ENCODE results near the gene SNAP29.

The SNAP29 gene

DNA sequence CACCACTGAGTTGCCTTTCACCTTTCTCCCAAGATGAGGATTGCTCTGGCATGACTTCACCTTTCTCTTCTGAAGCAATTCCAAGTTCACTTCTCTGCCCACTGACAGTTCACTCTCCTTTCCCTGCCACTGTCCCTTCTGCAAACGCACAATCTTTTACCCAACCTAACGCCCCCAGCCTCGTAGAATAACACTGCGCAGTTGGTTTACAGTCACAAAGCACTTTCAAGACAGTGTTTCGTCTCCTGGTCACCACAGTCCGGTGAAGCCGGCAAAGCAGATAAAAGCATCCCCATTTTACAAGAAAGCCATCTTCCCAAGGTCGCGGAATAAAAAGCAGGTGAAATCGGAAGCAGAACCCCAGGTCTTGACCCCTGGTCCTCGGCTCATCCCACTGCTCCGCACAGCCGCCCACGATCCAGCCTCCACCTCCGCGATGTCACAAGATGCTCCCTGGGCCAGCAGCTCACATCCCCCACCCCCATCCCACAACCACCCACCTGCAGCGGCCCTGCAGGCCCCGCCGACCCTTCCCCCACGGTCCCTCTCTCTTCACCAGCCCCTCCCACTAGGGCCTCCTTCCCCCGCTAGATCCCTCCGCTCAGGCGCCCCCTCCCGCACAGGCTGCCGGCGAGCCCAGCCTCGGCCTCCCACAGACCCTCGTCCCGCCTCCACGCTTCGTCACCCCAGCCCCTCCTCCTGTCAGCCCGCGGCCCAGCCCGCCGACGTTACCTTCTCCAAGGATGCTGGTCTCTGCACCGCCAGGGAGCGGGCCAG is 781 bp upstream of the SNAP29 start:
- in situ Hi-C loops (cut with HindIII; ENCODE audit: low sequenced_read_pairs): no loop called here
- peak; percentile 76 for DNase-seq (ENCODE audit: low read depth)
- TF ChIP-seq, protein P1, sequence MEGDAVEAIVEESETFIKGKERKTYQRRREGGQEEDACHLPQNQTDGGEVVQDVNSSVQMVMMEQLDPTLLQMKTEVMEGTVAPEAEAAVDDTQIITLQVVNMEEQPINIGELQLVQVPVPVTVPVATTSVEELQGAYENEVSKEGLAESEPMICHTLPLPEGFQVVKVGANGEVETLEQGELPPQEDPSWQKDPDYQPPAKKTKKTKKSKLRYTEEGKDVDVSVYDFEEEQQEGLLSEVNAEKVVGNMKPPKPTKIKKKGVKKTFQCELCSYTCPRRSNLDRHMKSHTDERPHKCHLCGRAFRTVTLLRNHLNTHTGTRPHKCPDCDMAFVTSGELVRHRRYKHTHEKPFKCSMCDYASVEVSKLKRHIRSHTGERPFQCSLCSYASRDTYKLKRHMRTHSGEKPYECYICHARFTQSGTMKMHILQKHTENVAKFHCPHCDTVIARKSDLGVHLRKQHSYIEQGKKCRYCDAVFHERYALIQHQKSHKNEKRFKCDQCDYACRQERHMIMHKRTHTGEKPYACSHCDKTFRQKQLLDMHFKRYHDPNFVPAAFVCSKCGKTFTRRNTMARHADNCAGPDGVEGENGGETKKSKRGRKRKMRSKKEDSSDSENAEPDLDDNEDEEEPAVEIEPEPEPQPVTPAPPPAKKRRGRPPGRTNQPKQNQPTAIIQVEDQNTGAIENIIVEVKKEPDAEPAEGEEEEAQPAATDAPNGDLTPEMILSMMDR (IDR thresholded peaks at IDR 0.05; ENCODE audit: low read depth, low read length, missing control alignments): no peak
- H3K4me3 ChIP-seq (ENCODE audit: low read depth, low read length): peak overlapping the region; percentile 68

GRCh38 chr22:20859615-20860014 is 808 bp downstream of the SNAP29 start:
- no peak for DNase-seq (ENCODE audit: low read depth)
- H3K4me3 ChIP-seq (ENCODE audit: low read depth, low read length): peak overlapping the region; percentile 68
- TF ChIP-seq, protein P1 (IDR thresholded peaks at IDR 0.05; ENCODE audit: low read depth, low read length, missing control alignments): no peak
- in situ Hi-C loops (cut with HindIII; ENCODE audit: low sequenced_read_pairs): no loop called here

DNA sequence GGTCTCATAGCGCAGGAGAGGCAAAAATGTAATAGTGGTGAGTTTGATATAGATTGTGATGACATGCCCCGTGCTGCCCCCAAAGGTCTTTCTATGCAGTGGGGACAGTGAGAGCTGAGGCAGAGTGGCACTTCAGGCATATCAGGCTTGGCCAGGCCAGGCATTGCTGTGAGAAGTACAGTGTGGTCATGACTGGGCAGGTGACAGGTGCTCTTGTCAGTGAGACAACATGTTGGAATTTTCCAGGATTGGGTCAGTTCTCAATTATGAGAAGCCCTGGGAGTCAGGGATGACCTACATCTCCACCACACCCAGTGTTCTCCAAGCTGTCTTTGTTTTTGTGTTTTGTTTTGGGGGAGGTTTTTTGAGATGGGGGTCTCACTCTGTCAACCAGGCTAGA is 3.7 kb downstream of the SNAP29 start:
- in situ Hi-C loops (cut with HindIII; ENCODE audit: low sequenced_read_pairs): no loop called here
- TF ChIP-seq, protein P1 (IDR thresholded peaks at IDR 0.05; ENCODE audit: low read depth, low read length, missing control alignments): no peak
- DNase-seq (ENCODE audit: low read depth): no peak
- H3K4me3 ChIP-seq (ENCODE audit: low read depth, low read length): no peak overlapping the region

GRCh38 chr22:20863366-20863765 is 4.6 kb downstream of the SNAP29 start:
- DNase-seq (ENCODE audit: low read depth): no peak
- in situ Hi-C loops (cut with HindIII; ENCODE audit: low sequenced_read_pairs): no loop called here
- TF ChIP-seq, protein P1 (IDR thresholded peaks at IDR 0.05; ENCODE audit: low read depth, low read length, missing control alignments): no peak
- no peak overlapping the region for H3K4me3 ChIP-seq (ENCODE audit: low read depth, low read length)

DNA sequence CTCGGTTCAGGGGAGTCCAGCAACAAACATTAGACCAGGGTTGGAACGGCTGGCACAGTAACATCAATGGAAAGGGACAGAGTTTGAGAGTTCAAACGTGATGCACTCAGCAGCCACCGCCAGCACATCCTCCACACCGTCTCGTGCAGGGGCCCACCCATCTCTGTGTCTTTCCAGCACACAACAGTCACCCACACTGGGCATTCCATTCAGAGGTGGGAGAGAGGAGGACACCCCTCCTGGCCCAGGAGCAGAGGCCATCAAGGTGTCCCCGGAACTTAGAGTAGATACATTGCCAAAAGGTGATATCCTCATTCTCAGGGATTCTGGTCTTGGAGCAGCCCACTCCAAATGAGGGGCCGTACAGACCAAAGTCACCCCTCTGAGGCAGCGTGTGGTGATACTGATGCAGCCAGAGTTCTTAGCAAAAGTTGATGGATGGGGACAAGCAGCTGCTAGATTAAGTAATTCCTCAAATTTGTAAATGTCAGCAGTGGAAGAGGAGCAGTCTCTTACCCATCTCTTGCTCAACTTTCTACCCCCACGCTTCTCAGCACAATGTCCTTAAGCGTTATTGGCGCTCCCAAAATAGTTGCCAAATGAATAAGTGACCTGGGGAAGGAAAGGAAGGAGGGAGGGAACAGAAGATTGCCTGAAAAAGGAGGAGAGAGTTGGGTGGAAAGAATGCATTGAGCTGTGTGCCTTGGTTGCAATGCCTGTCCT is 5.5 kb downstream of the SNAP29 start:
- H3K4me3 ChIP-seq (ENCODE audit: low read depth, low read length): no peak overlapping the region
- in situ Hi-C loops (cut with HindIII; ENCODE audit: low sequenced_read_pairs): no loop called here
- no peak for DNase-seq (ENCODE audit: low read depth)
- TF ChIP-seq, protein P1 (IDR thresholded peaks at IDR 0.05; ENCODE audit: low read depth, low read length, missing control alignments): no peak

- in situ Hi-C loops (cut with HindIII; ENCODE audit: low sequenced_read_pairs): no loop called here
- no peak for DNase-seq (ENCODE audit: low read depth)
- no peak overlapping the region for H3K4me3 ChIP-seq (ENCODE audit: low read depth, low read length)
- TF ChIP-seq, protein P1 (IDR thresholded peaks at IDR 0.05; ENCODE audit: low read depth, low read length, missing control alignments): no peak
Measured at GRCh38 chr22:20865331-20865730, 6.5 kb downstream of the SNAP29 start.

Data from astrocyte of the cerebellum (primary cell).